GM12878 (cell line): Measurements from ENCODE around the gene TMEM59. TPM values are rescaled to one million over a fixed set of nuclear protein-coding genes. Genes with fewer than 3 reads are reported as not detected.

Source experiments
- ATAC-seq: fragments of 200-7000 bp; cut with Tn5 transposase; 3 replicates; pipeline ENCODE4 v1.9.1; 2020; ENCODE audit warnings: mild to moderate bottlenecking, moderate library complexity
- BruUV-seq: library from RNA; stranded (reverse); fragments of 400-500 nt; replicated peaks from 2 replicates; lab custom pipeline; 2021; lab: Mats Ljungman, UMichigan
- CTCF ChIA-PET: fragments of 300-600 bp; sonication (Branson Sonifier 250); formaldehyde crosslinking; extraction: SDS; loops from one replicate; lab custom pipeline; 2021; ENCODE audit warnings: inconsistent platforms; lab: Yijun Ruan, JAX
- POLR2A ChIA-PET: fragments of 350-600 bp; formaldehyde crosslinking; extraction: SDS; loops from one replicate; lab custom pipeline; 2021; ENCODE audit warnings: inconsistent platforms; lab: Charles Lee
- RAD21 ChIA-PET: fragments of 300-600 bp; sonication (Branson Sonifier 250); formaldehyde crosslinking; loops from one replicate; lab custom pipeline; 2023; ENCODE audit warnings: antibody characterized with exemption; ENCODE audit not compliant: unreplicated experiment; lab: Charles Lee
- SMC1A ChIA-PET: fragments of 300-600 bp; sonication (Branson Sonifier 250); formaldehyde crosslinking; loops from one replicate; lab custom pipeline; 2023; ENCODE audit not compliant: unreplicated experiment, uncharacterized antibody; lab: Charles Lee
- DNase-seq: peaks from one replicate; pipeline ENCODE4 v3.0.0-alpha.2; 2011; ENCODE audit warnings: low read depth, low spot score
- FAIRE-seq: peaks from 3 replicates; lab custom pipeline; 2011; peaks lifted over from hg19 to GRCh38; lab: Jason Lieb, UNC
- H2AFZ ChIP-seq: 2 replicates; pipeline ENCODE4 v1.6.0; 2011; ENCODE audit warnings: low read depth, low read length, control low read depth; ENCODE audit not compliant: control insufficient read depth
- H3K27ac ChIP-seq: 2 replicates; pipeline ENCODE4 v1.5.1; 2011; ENCODE audit warnings: control low read depth; ENCODE audit not compliant: control insufficient read depth, insufficient read depth
- H3K27me3 ChIP-seq, 2 experiments: replicated peaks in 1 of 2; 2 replicates each; pipeline versions ENCODE4 v1.6.0 to v1.6.1; 2011; ENCODE audit warnings: low read length in 1 of 2; ENCODE audit not compliant: control insufficient read depth in 2 of 2, insufficient read depth in 2 of 2
- H3K36me3 ChIP-seq, 2 experiments: 2 replicates each; pipeline ENCODE4 v1.5.1; 2011; ENCODE audit warnings: low read length in 1 of 2; ENCODE audit not compliant: control insufficient read depth in 2 of 2, insufficient read depth in 2 of 2
- H3K4me1 ChIP-seq: 2 replicates; pipeline ENCODE4 v1.6.1; 2011; ENCODE audit warnings: mild to moderate bottlenecking, low read length, moderate library complexity, mixed read lengths; ENCODE audit not compliant: control insufficient read depth, insufficient read depth
- H3K4me2 ChIP-seq: 2 replicates; pipeline ENCODE4 v1.6.0; 2011; ENCODE audit warnings: control low read depth; ENCODE audit not compliant: control insufficient read depth, insufficient read depth
- H3K4me3 ChIP-seq: fragments of 200-600 bp; sonication (generic); 2 replicates; pipeline ENCODE4 v1.5.1; 2016
- H3K79me2 ChIP-seq: 2 replicates; pipeline ENCODE4 v1.6.0; 2011; ENCODE audit warnings: low read length; ENCODE audit not compliant: control insufficient read depth, insufficient read depth
- H3K9ac ChIP-seq: 2 replicates; pipeline ENCODE4 v1.8.0; 2011; ENCODE audit warnings: low read length, control low read depth, mixed read lengths; ENCODE audit not compliant: control insufficient read depth, insufficient read depth
- H3K9me3 ChIP-seq: replicated peaks from 3 replicates; pipeline ENCODE4 v1.5.1; 2011; ENCODE audit warnings: mild to moderate bottlenecking, low read length; ENCODE audit not compliant: control insufficient read depth, insufficient read depth
- H4K20me1 ChIP-seq: 2 replicates; pipeline ENCODE4 v1.6.0; 2011; ENCODE audit not compliant: control insufficient read depth, insufficient read depth
- ASH2L ChIP-seq: fragments of 300-600, 200-600 bp; sonication (generic); IDR thresholded peaks from 2 replicates; pipeline ENCODE4 v1.6.1; 2017; ENCODE audit warnings: low read depth, mild to moderate bottlenecking, borderline replicate concordance
- CBX5 ChIP-seq: sonication (generic); IDR thresholded peaks from 2 replicates; pipeline ENCODE4 v1.6.1; 2016; ENCODE audit warnings: low read depth, moderate library complexity, mild to moderate bottlenecking, inconsistent platforms
- CHD2 ChIP-seq: IDR thresholded peaks from 2 replicates; pipeline ENCODE4 v1.6.1; 2011; ENCODE audit warnings: low read depth, low read length, improper control_type of control experiment, borderline replicate concordance
- KDM1A ChIP-seq: fragments of 200-600 bp; sonication (generic); IDR thresholded peaks from 2 replicates; pipeline ENCODE4 v1.6.1; 2016; ENCODE audit warnings: borderline replicate concordance
- NR2F1 ChIP-seq: fragments of 450-650 bp; conservative IDR thresholded peaks from 2 replicates; pipeline ENCODE4 v1.6.1; 2017; ENCODE audit warnings: mild to moderate bottlenecking
- PAX5 ChIP-seq: IDR thresholded peaks from 2 replicates; pipeline ENCODE4 v1.6.1; 2011; ENCODE audit warnings: low read depth, low read length, borderline replicate concordance
- SMAD1 ChIP-seq: fragments of 450-650 bp; IDR thresholded peaks from 2 replicates; pipeline ENCODE4 v1.6.1; 2018; ENCODE audit warnings: mild to moderate bottlenecking, low read depth; ENCODE audit not compliant: partially characterized antibody
- SMC3 ChIP-seq: IDR thresholded peaks from 2 replicates; pipeline ENCODE4 v1.6.1; 2011; ENCODE audit warnings: low read length, improper control_type of control experiment, borderline replicate concordance
- SP1 ChIP-seq: IDR thresholded peaks from one replicate; pipeline ENCODE4 v1.6.1; 2011; ENCODE audit warnings: low read depth, low read length
- TARDBP ChIP-seq: IDR thresholded peaks from 2 replicates; pipeline ENCODE4 v1.6.1; 2016; ENCODE audit warnings: borderline replicate concordance
- WGBS: methylation state at CpG from one replicate; pipeline ENCODE4 v1.1.6; 2016; ENCODE audit warnings: low lambda C conversion rate; ENCODE audit not compliant: insufficient replicate concordance, insufficient coverage; ENCODE audit errors: missing lambda C conversion rate; 5-methylcytosine and 5-hydroxymethylcytosine counted together
- in situ Hi-C: fragments of 300-500 bp; cut with MboI; formaldehyde crosslinking; loops from 9 replicates; pipeline ENCODE4 v1.14.3; 2018; ENCODE audit warnings: mixed read lengths
- intact Hi-C: fragments of 100-400 bp; cut with micrococcal nuclease; formaldehyde crosslinking; loops from one replicate; pipeline ENCODE4 v1.14.2; 2022; ENCODE audit not compliant: unreplicated experiment
- polyA plus RNA-seq, 11 experiments: library from polyadenylated mRNA; depleted of rRNA in 4 of 11; unstranded in 6 of 11; stranded (reverse) in 5 of 11; fragments of >200 nt; fragmentation: Nextera tagmentation in 4 of 11; fragmentation: Illumina TruSeq in 1 of 11; extraction: Ambion mirVana in 4 of 11; extraction: Trizol in 1 of 11; gene quantifications; 1 replicate in 1 of 11; 2 replicates in 10 of 11; pipeline versions ENCODE4 v1.2.1 to v1.2.3, GENCODE V29; 2011 to 2016; ENCODE audit warnings: inconsistent platforms in 2 of 11, missing spikeins in 2 of 11, low read depth in 1 of 11
- total RNA-seq, 4 experiments: library from RNA; depleted of rRNA in 3 of 4; stranded (reverse); fragments of >200 nt in 3 of 4; fragmentation: Illumina TruSeq in 1 of 4; extraction: Trizol in 1 of 4; gene quantifications; 2 replicates each; pipeline versions ENCODE4 v1.2.1 to v1.2.3, GENCODE V29; 2013 to 2021
- TF ChIP-seq, protein P1 (sequence below): IDR thresholded peaks from 2 replicates; pipeline ENCODE4 v1.6.1; 2012; ENCODE audit warnings: low read length, inconsistent platforms
- TF ChIP-seq, protein P2 (sequence below): fragments of 150-350 bp; IDR thresholded peaks from 2 replicates; pipeline ENCODE4 v1.6.1; 2016; ENCODE audit warnings: low read depth, low read length

The TMEM59 gene
- total and polyA plus RNA-seq, 10 of the 15 experiments (the other 5 are each of a cell fraction or from before 2014, with no cell fraction given), result 69.9 to 273 (median 111) TPM

DNA sequence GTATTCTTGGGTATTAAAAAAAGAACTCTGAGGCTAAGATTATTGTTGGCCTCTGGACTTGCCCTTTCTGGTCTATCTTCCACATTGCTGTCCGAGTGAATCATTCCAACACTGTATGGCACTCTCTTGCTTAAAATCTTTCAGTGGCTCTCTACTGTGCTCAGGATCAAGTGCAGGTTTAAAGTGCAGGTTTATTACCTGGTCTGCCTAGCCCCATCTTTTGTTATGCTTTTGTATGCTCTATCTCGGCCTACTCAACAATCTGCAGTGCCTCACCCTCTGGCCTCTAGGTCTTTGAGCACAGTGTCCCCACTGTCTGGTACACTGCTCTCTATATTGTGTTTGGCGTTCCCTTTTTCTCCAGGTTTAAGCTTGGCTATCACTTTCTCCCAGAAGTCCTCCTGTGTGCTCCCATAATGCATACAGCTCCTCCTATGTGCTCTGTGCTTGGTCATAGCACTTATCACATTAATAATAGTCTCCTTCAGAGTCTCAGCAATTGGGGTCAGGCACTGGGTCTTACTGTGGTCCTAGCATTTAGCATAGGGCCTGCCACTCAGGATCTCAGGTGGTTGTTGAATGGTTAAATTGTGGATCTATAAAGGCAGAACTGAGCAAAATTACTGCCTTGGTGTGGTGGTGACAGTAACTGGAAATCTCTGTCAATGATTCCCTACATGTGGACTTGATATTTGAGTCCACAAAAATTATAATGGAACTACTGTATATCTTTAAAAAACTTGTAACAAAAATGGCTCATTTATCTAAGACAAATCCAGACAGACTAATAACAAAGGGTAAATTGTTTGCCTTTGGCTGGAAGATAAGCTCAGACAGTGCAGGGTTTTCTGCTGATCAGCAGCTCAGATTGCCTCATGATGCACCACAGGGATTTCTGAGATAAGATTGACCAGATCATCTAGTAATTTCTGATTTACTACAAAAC lies 24.4 kb downstream of the TMEM59 start:
- BruUV-seq, result no TSS peak
- no peaks in the 10 kb centered on the region for H3K9me3 ChIP-seq
- no peak for DNase-seq
- H3K27me3 ChIP-seq, result no peaks in the 10 kb centered on the region
- WGBS, result 96% methylated on average over 3 of the region's 3 CpGs
- H4K20me1 ChIP-seq, result no peaks in the 10 kb centered on the region
- H3K4me3 ChIP-seq, result no peak overlapping the region
- ChIA-PET RAD21 (no interaction called here), CTCF (interaction anchor here (0.9 kb wide), 1 partner anchor 69 kb away, joined by 3 read pairs; no protein-coding TSS in a partner anchor), POLR2A (no interaction called here), SMC1A (no interaction called here)
- H2AFZ ChIP-seq, result no peak overlapping the region
- in situ Hi-C loops (no loop called here), intact Hi-C loops (no loop called here)
- no peak for FAIRE-seq
- peaks cover 0 to 5% of the 10 kb centered on the region in 2 experiments; a peak in 1 of 4 replicates for H3K36me3 ChIP-seq
- ATAC-seq, result no peak
- H3K79me2 ChIP-seq, result no peaks in the 10 kb centered on the region
- no peak overlapping the region for H3K4me2 ChIP-seq
- TF ChIP-seq CBX5 (no peak), KDM1A (no peak), SMAD1 (no peak), PAX5 (no peak)
- H3K4me1 ChIP-seq, result no peaks in the 10 kb centered on the region
- H3K9ac ChIP-seq, result no peak overlapping the region
- H3K27ac ChIP-seq, result no peak overlapping the region

DNA sequence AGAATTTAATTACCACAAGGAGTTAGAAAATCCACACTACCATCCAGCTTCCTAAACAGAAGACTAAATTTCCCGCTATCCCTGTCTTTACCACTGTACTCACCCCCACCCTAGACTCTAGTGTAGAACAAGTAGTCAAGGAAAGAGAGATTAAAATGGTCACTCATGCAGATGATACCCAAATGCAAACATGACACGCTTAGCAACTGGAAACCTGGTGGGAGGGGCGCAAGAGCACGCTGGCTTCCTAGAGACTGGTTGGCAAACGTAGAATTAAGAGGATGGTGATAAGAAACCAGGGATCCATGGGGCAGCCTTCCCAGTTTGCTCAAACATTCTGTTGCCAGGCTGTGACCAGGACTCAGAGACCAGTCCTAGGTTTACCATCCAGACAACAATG lies 25.2 kb downstream of the TMEM59 start:
- DNase-seq (no peak), ATAC-seq (no peak), FAIRE-seq (no peak)
- Histone ChIP-seq H3K9ac (no peak overlapping the region), H3K79me2 (no peaks in the 10 kb centered on the region), H3K9me3 (no peaks in the 10 kb centered on the region), H3K27ac (no peak overlapping the region), H3K4me3 (no peak overlapping the region), H3K4me1 (no peaks in the 10 kb centered on the region), H3K27me3 (no peaks in the 10 kb centered on the region), H3K4me2 (no peak overlapping the region), H3K36me3 (peaks cover 0 to 5% of the 10 kb centered on the region in 2 experiments; a peak in 1 of 4 replicates), H4K20me1 (no peaks in the 10 kb centered on the region), H2AFZ (no peak overlapping the region)
- BruUV-seq, result no TSS peak
- ChIA-PET POLR2A (no interaction called here), CTCF (no interaction called here), SMC1A (interaction anchor here (1.0 kb wide), 1 partner anchor 59 kb away, joined by 3 read pairs; no protein-coding TSS in a partner anchor), RAD21 (no interaction called here)
- WGBS, result 98% methylated on average over 5 of the region's 5 CpGs
- intact Hi-C loops (no loop called here), in situ Hi-C loops (no loop called here)
- TF ChIP-seq ASH2L, result no peak
- TF ChIP-seq, protein P1, sequence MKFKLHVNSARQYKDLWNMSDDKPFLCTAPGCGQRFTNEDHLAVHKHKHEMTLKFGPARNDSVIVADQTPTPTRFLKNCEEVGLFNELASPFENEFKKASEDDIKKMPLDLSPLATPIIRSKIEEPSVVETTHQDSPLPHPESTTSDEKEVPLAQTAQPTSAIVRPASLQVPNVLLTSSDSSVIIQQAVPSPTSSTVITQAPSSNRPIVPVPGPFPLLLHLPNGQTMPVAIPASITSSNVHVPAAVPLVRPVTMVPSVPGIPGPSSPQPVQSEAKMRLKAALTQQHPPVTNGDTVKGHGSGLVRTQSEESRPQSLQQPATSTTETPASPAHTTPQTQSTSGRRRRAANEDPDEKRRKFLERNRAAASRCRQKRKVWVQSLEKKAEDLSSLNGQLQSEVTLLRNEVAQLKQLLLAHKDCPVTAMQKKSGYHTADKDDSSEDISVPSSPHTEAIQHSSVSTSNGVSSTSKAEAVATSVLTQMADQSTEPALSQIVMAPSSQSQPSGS, result no peak
- TF ChIP-seq, protein P2, sequence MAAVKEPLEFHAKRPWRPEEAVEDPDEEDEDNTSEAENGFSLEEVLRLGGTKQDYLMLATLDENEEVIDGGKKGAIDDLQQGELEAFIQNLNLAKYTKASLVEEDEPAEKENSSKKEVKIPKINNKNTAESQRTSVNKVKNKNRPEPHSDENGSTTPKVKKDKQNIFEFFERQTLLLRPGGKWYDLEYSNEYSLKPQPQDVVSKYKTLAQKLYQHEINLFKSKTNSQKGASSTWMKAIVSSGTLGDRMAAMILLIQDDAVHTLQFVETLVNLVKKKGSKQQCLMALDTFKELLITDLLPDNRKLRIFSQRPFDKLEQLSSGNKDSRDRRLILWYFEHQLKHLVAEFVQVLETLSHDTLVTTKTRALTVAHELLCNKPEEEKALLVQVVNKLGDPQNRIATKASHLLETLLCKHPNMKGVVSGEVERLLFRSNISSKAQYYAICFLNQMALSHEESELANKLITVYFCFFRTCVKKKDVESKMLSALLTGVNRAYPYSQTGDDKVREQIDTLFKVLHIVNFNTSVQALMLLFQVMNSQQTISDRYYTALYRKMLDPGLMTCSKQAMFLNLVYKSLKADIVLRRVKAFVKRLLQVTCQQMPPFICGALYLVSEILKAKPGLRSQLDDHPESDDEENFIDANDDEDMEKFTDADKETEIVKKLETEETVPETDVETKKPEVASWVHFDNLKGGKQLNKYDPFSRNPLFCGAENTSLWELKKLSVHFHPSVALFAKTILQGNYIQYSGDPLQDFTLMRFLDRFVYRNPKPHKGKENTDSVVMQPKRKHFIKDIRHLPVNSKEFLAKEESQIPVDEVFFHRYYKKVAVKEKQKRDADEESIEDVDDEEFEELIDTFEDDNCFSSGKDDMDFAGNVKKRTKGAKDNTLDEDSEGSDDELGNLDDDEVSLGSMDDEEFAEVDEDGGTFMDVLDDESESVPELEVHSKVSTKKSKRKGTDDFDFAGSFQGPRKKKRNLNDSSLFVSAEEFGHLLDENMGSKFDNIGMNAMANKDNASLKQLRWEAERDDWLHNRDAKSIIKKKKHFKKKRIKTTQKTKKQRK, result no peak
- TF ChIP-seq NR2F1, result no peak
- TF ChIP-seq CHD2, result no peak
- TF ChIP-seq TARDBP, result no peak
- TF ChIP-seq SMC3, result no peak
- TF ChIP-seq SP1, result no peak
